IPS-18c (cell line): ENCODE data around the gene SELP.

ENCODE experiments used
- H3K4me3 ChIP-seq: 2 replicates; pipeline ENCODE4 v1.7.0; 2013; ENCODE audit warnings: low read depth, mild to moderate bottlenecking, low read length, moderate library complexity; ENCODE audit not compliant: insufficient read depth
- H3K9me3 ChIP-seq: one replicate; pipeline ENCODE4 v1.6.1; 2013; ENCODE audit warnings: mild to moderate bottlenecking, low read length, moderate library complexity; ENCODE audit not compliant: control insufficient read depth, insufficient read depth

The SELP gene

GRCh38 chr1:169588112-169588511, 41.8 kb downstream of the SELP start:
- Histone ChIP-seq H3K9me3 (no peaks in the 10 kb centered on the region), H3K4me3 (no peak overlapping the region)

GRCh38 chr1:169586395-169587255, 43.3 kb downstream of the SELP start, which contains the start of gene F5:
Gene F5 (minus strand): TSS chr1:169586481. CDS start chr1:169586386, 95 bp downstream.
- peak within 1 kb of the TSS; percentile 11 for H3K4me3 ChIP-seq
- no peaks in the 10 kb centered on the region for H3K9me3 ChIP-seq

- Histone ChIP-seq H3K9me3 (no peaks in the 10 kb centered on the region), H3K4me3 (no peak overlapping the region; the same call in none of the 2 replicates)
Observed at GRCh38 chr1:169586067-169586394, 43.9 kb downstream of the SELP start.

- Histone ChIP-seq H3K9me3 (no peaks in the 10 kb centered on the region), H3K4me3 (no peak overlapping the region)
Observed at GRCh38 chr1:169585181-169585580, 44.7 kb downstream of the SELP start.

GRCh38 chr1:169584483-169585144, 45.3 kb downstream of the SELP start:
- Histone ChIP-seq H3K4me3 (no peak overlapping the region), H3K9me3 (no peaks in the 10 kb centered on the region)

- Histone ChIP-seq H3K4me3 (no peak overlapping the region), H3K9me3 (no peaks in the 10 kb centered on the region)
Observed at GRCh38 chr1:169577981-169578738, 51.8 kb downstream of the SELP start.

- H3K9me3 ChIP-seq = no peaks in the 10 kb centered on the region
- H3K4me3 ChIP-seq = no peak overlapping the region
Observed at GRCh38 chr1:169576935-169577331, 53.0 kb downstream of the SELP start.

GRCh38 chr1:169576241-169576934, 53.5 kb downstream of the SELP start:
- no peak overlapping the region for H3K4me3 ChIP-seq
- H3K9me3 ChIP-seq = no peaks in the 10 kb centered on the region

GRCh38 chr1:169574336-169574735, 55.6 kb downstream of the SELP start:
- no peaks in the 10 kb centered on the region for H3K9me3 ChIP-seq
- no peak overlapping the region for H3K4me3 ChIP-seq

GRCh38 chr1:169572187-169572586, 57.7 kb downstream of the SELP start:
- no peak overlapping the region for H3K4me3 ChIP-seq

GRCh38 chr1:169571450-169571849, 58.5 kb downstream of the SELP start:
- no peak overlapping the region for H3K4me3 ChIP-seq
- H3K9me3 ChIP-seq = no peaks in the 10 kb centered on the region

More at GRCh38 chr1:169572187-169572586, 57.7 kb downstream of the SELP start:
- H3K9me3 ChIP-seq = no peaks in the 10 kb centered on the region

GRCh38 chr1:169570172-169570574, 59.8 kb downstream of the SELP start:
- Histone ChIP-seq H3K4me3 (no peak overlapping the region), H3K9me3 (no peaks in the 10 kb centered on the region)

GRCh38 chr1:169568497-169568896, 61.4 kb downstream of the SELP start:
- Histone ChIP-seq H3K4me3 (no peak overlapping the region), H3K9me3 (no peaks in the 10 kb centered on the region)

GRCh38 chr1:169565335-169566271, 64.3 kb downstream of the SELP start:
- no peaks in the 10 kb centered on the region for H3K9me3 ChIP-seq
- H3K4me3 ChIP-seq = no peak overlapping the region

- Histone ChIP-seq H3K4me3 (no peak overlapping the region), H3K9me3 (no peaks in the 10 kb centered on the region)
Observed at GRCh38 chr1:169563650-169564049, 66.3 kb downstream of the SELP start.

GRCh38 chr1:169563019-169563615, 66.8 kb downstream of the SELP start:
- H3K4me3 ChIP-seq = no peak overlapping the region
- no peaks in the 10 kb centered on the region for H3K9me3 ChIP-seq
